ENCODE data around the gene OR6V1. TPM values are rescaled to one million over a fixed set of nuclear protein-coding genes. Genes with fewer than 3 reads are reported as not detected.

The OR6V1 gene
- polyA plus RNA-seq, 1 experiment: not detected

DNA sequence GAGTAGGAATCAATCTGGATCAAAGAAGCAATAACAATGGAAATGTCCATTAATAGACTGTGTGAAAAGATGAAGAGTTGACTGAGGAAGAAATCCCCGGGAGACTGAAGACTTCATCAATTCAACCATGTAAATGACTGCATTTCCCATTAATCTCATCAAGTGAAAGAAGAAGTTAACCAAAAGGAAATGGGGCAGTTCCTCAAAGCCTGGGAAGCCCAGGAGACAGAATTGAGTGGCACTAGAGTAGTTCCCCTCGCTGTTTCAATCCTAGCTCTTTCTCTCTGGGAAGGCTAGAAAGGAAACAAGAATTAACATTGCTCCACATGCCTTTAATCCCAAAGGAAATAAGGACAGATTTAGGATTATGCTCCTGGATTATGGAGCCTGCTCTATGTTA is 4.8 kb upstream of the OR6V1 start:
- TF ChIP-seq, protein P1, sequence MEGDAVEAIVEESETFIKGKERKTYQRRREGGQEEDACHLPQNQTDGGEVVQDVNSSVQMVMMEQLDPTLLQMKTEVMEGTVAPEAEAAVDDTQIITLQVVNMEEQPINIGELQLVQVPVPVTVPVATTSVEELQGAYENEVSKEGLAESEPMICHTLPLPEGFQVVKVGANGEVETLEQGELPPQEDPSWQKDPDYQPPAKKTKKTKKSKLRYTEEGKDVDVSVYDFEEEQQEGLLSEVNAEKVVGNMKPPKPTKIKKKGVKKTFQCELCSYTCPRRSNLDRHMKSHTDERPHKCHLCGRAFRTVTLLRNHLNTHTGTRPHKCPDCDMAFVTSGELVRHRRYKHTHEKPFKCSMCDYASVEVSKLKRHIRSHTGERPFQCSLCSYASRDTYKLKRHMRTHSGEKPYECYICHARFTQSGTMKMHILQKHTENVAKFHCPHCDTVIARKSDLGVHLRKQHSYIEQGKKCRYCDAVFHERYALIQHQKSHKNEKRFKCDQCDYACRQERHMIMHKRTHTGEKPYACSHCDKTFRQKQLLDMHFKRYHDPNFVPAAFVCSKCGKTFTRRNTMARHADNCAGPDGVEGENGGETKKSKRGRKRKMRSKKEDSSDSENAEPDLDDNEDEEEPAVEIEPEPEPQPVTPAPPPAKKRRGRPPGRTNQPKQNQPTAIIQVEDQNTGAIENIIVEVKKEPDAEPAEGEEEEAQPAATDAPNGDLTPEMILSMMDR (IDR thresholded peaks at IDR 0.05; ENCODE audit: insufficient read depth, low read depth, low read length): no peak
- Histone ChIP-seq H3K36me3 (ENCODE audit: control insufficient read depth, insufficient read depth, low read length) (no peaks in the 10 kb centered on the region), H3K4me3 (ENCODE audit: low read depth, low read length) (no peak overlapping the region), H3K27me3 (ENCODE audit: control insufficient read depth, insufficient read depth, low read length) (no peaks in the 10 kb centered on the region; the same call in 1 of the 2 replicates)
- ChIA-PET POLR2A (no interaction called here), CTCF (interaction anchor here (0.8 to 2.5 kb wide), 4 partner anchors 11 to 44 kb away, joined by 3 to 10 read pairs (median 3); no protein-coding TSS in a partner anchor)
- no peak for DNase-seq (ENCODE audit: low read depth)

DNA sequence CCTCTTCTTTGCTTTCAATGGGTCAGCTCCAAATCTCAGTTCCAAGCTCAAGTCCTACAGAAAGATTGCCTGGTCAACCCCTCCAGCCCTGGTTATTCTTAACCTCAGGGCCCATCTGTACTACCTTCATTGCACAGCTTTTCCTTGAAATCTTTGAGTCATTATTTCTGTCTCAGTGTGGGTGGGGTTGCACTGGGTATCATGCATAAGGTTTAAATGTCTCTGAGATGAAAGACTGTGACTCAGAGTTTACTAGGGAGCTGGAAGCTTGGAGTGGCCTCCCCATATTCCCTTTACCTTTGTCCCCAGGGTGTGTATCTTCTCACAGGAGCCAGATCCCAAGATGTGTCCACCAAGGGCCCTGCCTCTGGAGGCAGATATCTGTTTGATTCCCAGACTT is 3.3 kb upstream of the OR6V1 start:
- TF ChIP-seq, protein P1 (IDR thresholded peaks at IDR 0.05; ENCODE audit: insufficient read depth, low read depth, low read length): no peak
- Histone ChIP-seq H3K36me3 (ENCODE audit: control insufficient read depth, insufficient read depth, low read length) (no peaks in the 10 kb centered on the region), H3K27me3 (ENCODE audit: control insufficient read depth, insufficient read depth, low read length) (no peaks in the 10 kb centered on the region; the same call in 1 of the 2 replicates), H3K4me3 (ENCODE audit: low read depth, low read length) (no peak overlapping the region)
- DNase-seq (ENCODE audit: low read depth): no peak
- CTCF ChIA-PET: interaction anchor here (1.2 to 2.5 kb wide), 2 partner anchors 12 to 167 kb away, joined by 3 to 10 read pairs; no protein-coding TSS in a partner anchor
- POLR2A ChIA-PET: no interaction called here

DNA sequence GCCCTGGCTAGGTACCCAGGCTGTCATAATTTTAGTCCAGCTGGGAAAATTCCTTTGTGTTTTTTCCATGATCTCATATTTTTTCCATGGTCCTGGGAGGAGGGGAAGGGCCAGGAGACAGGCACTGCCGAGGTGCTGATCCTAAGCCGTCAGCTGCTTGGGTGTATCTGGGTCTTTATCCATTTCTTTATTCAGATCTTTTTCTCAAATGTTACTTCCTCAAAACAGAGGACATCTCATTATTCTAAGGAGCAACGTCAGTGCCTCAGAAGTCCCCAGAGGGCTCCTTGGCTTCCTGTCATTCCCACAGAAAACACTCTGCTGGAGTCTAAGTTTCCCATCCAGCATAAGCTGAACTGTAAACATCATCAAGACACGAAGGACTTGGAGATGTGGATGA is 2.8 kb upstream of the OR6V1 start:
- DNase-seq (ENCODE audit: low read depth): no peak
- H3K36me3 ChIP-seq (ENCODE audit: control insufficient read depth, insufficient read depth, low read length): no peaks in the 10 kb centered on the region
- no peaks in the 10 kb centered on the region; the same call in 1 of the 2 replicates for H3K27me3 ChIP-seq (ENCODE audit: control insufficient read depth, insufficient read depth, low read length)
- CTCF ChIA-PET: interaction anchor here (1.2 to 2.5 kb wide), 2 partner anchors 11 to 166 kb away, joined by 3 to 10 read pairs; no protein-coding TSS in a partner anchor
- H3K4me3 ChIP-seq (ENCODE audit: low read depth, low read length): no peak overlapping the region
- TF ChIP-seq, protein P1 (IDR thresholded peaks at IDR 0.05; ENCODE audit: insufficient read depth, low read depth, low read length): no peak
- POLR2A ChIA-PET: no interaction called here

GRCh38 chr7:143050931-143051330 is 1.2 kb upstream of the OR6V1 start:
- ChIA-PET CTCF (interaction anchor here (0.6 to 1.6 kb wide), 4 partner anchors 18 to 164 kb away, joined by 3 to 4 read pairs (median 3); no protein-coding TSS in a partner anchor), POLR2A (interaction anchor here (0.6 kb wide), 1 partner anchor 9 kb away, joined by 3 read pairs; no protein-coding TSS in a partner anchor)
- H3K36me3 ChIP-seq (ENCODE audit: control insufficient read depth, insufficient read depth, low read length): no peaks in the 10 kb centered on the region
- no peak overlapping the region for H3K4me3 ChIP-seq (ENCODE audit: low read depth, low read length)
- no peak for DNase-seq (ENCODE audit: low read depth)
- no peaks in the 10 kb centered on the region; the same call in 1 of the 2 replicates for H3K27me3 ChIP-seq (ENCODE audit: control insufficient read depth, insufficient read depth, low read length)
- TF ChIP-seq, protein P1 (IDR thresholded peaks at IDR 0.05; ENCODE audit: insufficient read depth, low read depth, low read length): no peak

GRCh38 chr7:143054621-143055020 is 2.5 kb downstream of the OR6V1 start:
- H3K27me3 ChIP-seq (ENCODE audit: control insufficient read depth, insufficient read depth, low read length): no peaks in the 10 kb centered on the region; the same call in 1 of the 2 replicates
- CTCF ChIA-PET: interaction anchor here (0.7 kb wide), 1 partner anchor 119 kb away, joined by 3 read pairs; no protein-coding TSS in a partner anchor
- POLR2A ChIA-PET: interaction anchor here (0.7 to 0.9 kb wide), 2 partner anchors 41 to 1801 kb away, joined by 3 read pairs; no protein-coding TSS in a partner anchor
- DNase-seq (ENCODE audit: low read depth): no peak
- TF ChIP-seq, protein P1 (IDR thresholded peaks at IDR 0.05; ENCODE audit: insufficient read depth, low read depth, low read length): no peak
- no peaks in the 10 kb centered on the region for H3K36me3 ChIP-seq (ENCODE audit: control insufficient read depth, insufficient read depth, low read length)
- no peak overlapping the region for H3K4me3 ChIP-seq (ENCODE audit: low read depth, low read length)

Measured in BJ (cell line).